ENCODE results near the gene STX8.
"Not testable (repeated sequence)": the region's sequence is repeated elsewhere in the genome, so short reads cannot be mapped to it uniquely, and the experiment has no call there.

Gene STX8

GRCh38 chr17:9456330-9456729 is 119.3 kb downstream of the STX8 start:
- Histone ChIP-seq H3K27me3 (no peaks in the 10 kb centered on the region), H3K4me3 (ENCODE audit: low read depth, low read length) (no peak overlapping the region), H3K4me1 (no peaks in the 10 kb centered on the region), H3K36me3 (no peaks in the 10 kb centered on the region), H3K9me3 (no peaks in the 10 kb centered on the region)
- TF ChIP-seq, protein P1, sequence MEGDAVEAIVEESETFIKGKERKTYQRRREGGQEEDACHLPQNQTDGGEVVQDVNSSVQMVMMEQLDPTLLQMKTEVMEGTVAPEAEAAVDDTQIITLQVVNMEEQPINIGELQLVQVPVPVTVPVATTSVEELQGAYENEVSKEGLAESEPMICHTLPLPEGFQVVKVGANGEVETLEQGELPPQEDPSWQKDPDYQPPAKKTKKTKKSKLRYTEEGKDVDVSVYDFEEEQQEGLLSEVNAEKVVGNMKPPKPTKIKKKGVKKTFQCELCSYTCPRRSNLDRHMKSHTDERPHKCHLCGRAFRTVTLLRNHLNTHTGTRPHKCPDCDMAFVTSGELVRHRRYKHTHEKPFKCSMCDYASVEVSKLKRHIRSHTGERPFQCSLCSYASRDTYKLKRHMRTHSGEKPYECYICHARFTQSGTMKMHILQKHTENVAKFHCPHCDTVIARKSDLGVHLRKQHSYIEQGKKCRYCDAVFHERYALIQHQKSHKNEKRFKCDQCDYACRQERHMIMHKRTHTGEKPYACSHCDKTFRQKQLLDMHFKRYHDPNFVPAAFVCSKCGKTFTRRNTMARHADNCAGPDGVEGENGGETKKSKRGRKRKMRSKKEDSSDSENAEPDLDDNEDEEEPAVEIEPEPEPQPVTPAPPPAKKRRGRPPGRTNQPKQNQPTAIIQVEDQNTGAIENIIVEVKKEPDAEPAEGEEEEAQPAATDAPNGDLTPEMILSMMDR (IDR thresholded peaks at IDR 0.05; ENCODE audit: low read depth, low read length) = no peak
- no peak for DNase-seq

- TF ChIP-seq, protein P1 (IDR thresholded peaks at IDR 0.05; ENCODE audit: low read depth, low read length) = no peak
- Histone ChIP-seq H3K4me1 (no peaks in the 10 kb centered on the region), H3K4me3 (ENCODE audit: low read depth, low read length) (no peak overlapping the region), H3K36me3 (no peaks in the 10 kb centered on the region), H3K27me3 (no peaks in the 10 kb centered on the region), H3K9me3 (no peaks in the 10 kb centered on the region)
- DNase-seq = no peak
Measured at GRCh38 chr17:9451934-9452333, 123.7 kb downstream of the STX8 start.

- H3K9me3 ChIP-seq, H3K4me1 ChIP-seq, H3K27me3 ChIP-seq: not testable (repeated sequence)
Measured at GRCh38 chr17:9447298-9447697, 128.3 kb downstream of the STX8 start.

DNA sequence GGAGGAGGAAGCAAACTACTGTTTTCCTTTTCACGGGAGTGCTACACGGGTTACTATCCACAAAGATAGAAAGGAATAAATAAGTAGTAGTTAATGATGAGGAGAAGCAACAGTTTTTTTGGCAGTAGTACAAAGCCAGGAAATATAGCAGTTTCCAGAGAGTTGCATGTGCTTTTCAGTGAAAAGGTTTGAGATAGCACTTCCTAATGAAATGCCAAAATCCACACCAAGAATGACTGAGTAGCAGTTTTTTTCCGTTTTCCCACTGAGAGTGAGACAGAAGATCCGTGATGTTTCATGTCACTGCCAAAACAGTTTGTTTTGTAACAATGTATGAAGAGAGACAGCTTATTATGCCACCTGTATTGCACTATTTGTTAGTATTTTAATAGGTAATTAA is 129.1 kb downstream of the STX8 start:
- no peaks in the 10 kb centered on the region for H3K36me3 ChIP-seq
- TF ChIP-seq, protein P1 (IDR thresholded peaks at IDR 0.05; ENCODE audit: low read depth, low read length) = no peak

More at GRCh38 chr17:9447298-9447697, 128.3 kb downstream of the STX8 start:
- not testable (repeated sequence) for H3K4me3 ChIP-seq (ENCODE audit: low read depth, low read length); H3K36me3 ChIP-seq; DNase-seq

GRCh38 chr17:9445424-9445823 is 130.2 kb downstream of the STX8 start:
- no peaks in the 10 kb centered on the region for H3K9me3 ChIP-seq
- no peaks in the 10 kb centered on the region for H3K4me1 ChIP-seq
- H3K4me3 ChIP-seq (ENCODE audit: low read depth, low read length) = no peak overlapping the region
- no peaks in the 10 kb centered on the region for H3K36me3 ChIP-seq
- H3K27me3 ChIP-seq = no peaks in the 10 kb centered on the region
- TF ChIP-seq, protein P1 (IDR thresholded peaks at IDR 0.05; ENCODE audit: low read depth, low read length) = no peak
- DNase-seq = no peak

More for the DNA sequence above, 129.1 kb downstream of the STX8 start:
- Histone ChIP-seq H3K4me1 (no peaks in the 10 kb centered on the region), H3K9me3 (no peaks in the 10 kb centered on the region), H3K4me3 (ENCODE audit: low read depth, low read length) (no peak overlapping the region), H3K27me3 (no peaks in the 10 kb centered on the region)
- no peak for DNase-seq

GRCh38 chr17:9444687-9445086 is 130.9 kb downstream of the STX8 start:
- TF ChIP-seq, protein P1 (IDR thresholded peaks at IDR 0.05; ENCODE audit: low read depth, low read length) = no peak
- no peaks in the 10 kb centered on the region for H3K27me3 ChIP-seq
- H3K4me1 ChIP-seq = no peaks in the 10 kb centered on the region
- no peak for DNase-seq
- H3K9me3 ChIP-seq = no peaks in the 10 kb centered on the region
- H3K4me3 ChIP-seq (ENCODE audit: low read depth, low read length) = no peak overlapping the region
- H3K36me3 ChIP-seq = no peaks in the 10 kb centered on the region

GRCh38 chr17:9443811-9444210 is 131.8 kb downstream of the STX8 start:
- H3K4me3 ChIP-seq (ENCODE audit: low read depth, low read length) = no peak overlapping the region
- no peak for DNase-seq
- H3K36me3 ChIP-seq = no peaks in the 10 kb centered on the region
- TF ChIP-seq, protein P1 (IDR thresholded peaks at IDR 0.05; ENCODE audit: low read depth, low read length) = no peak
- H3K27me3 ChIP-seq = no peaks in the 10 kb centered on the region
- no peaks in the 10 kb centered on the region for H3K9me3 ChIP-seq
- no peaks in the 10 kb centered on the region for H3K4me1 ChIP-seq
